GM23248 (cell line): ENCODE results near the gene MED25. TPM values are rescaled to one million over a fixed set of nuclear protein-coding genes. Genes with fewer than 3 reads are reported as not detected.

Experiments used
- DNase-seq: peaks from one replicate; pipeline ENCODE4 v3.0.0-alpha.2; 2015
- H2AFZ ChIP-seq: fragments of 200-600 bp; sonication (generic); 2 replicates; pipeline ENCODE4 v1.6.1; 2016; ENCODE audit warnings: antibody characterized with exemption
- H3F3A ChIP-seq: fragments of 200-600 bp; sonication (generic); 2 replicates; pipeline ENCODE4 v1.6.1; 2016; ENCODE audit warnings: mild to moderate bottlenecking, antibody characterized with exemption, mixed run types; ENCODE audit not compliant: insufficient read depth
- H3K27ac ChIP-seq: fragments of 200-600 bp; sonication (generic); 2 replicates; pipeline ENCODE4 v1.5.1; 2016; ENCODE audit warnings: mild to moderate bottlenecking
- H3K27me3 ChIP-seq: fragments of 200-600 bp; sonication (generic); replicated peaks from 2 replicates; pipeline ENCODE4 v1.6.1; 2016; ENCODE audit warnings: mild to moderate bottlenecking; ENCODE audit not compliant: insufficient read depth
- H3K36me3 ChIP-seq: fragments of 200-600 bp; sonication (generic); 2 replicates; pipeline ENCODE4 v1.6.1; 2016; ENCODE audit warnings: low read depth, mild to moderate bottlenecking
- H3K4me1 ChIP-seq: fragments of 200-600 bp; sonication (generic); 2 replicates; pipeline ENCODE4 v1.6.1; 2016; ENCODE audit warnings: mild to moderate bottlenecking; ENCODE audit not compliant: insufficient read depth
- H3K4me2 ChIP-seq: fragments of 200-600 bp; sonication (generic); one replicate; pipeline ENCODE4 v1.6.1; 2016; ENCODE audit warnings: mild to moderate bottlenecking; ENCODE audit not compliant: unreplicated experiment
- H3K4me3 ChIP-seq: fragments of 200-600 bp; sonication (generic); 2 replicates; pipeline ENCODE4 v1.5.1; 2016; ENCODE audit warnings: mild to moderate bottlenecking
- H3K79me2 ChIP-seq: fragments of 200-600 bp; sonication (generic); 2 replicates; pipeline ENCODE4 v1.6.1; 2016; ENCODE audit warnings: mild to moderate bottlenecking; ENCODE audit not compliant: insufficient read depth
- H3K9ac ChIP-seq: fragments of 200-600 bp; sonication (generic); 2 replicates; pipeline ENCODE4 v1.6.1; 2016; ENCODE audit warnings: mild to moderate bottlenecking
- H3K9me2 ChIP-seq: fragments of 200-600 bp; sonication (generic); 2 replicates; pipeline ENCODE4 v1.6.1; 2016; ENCODE audit warnings: mixed run types, mild to moderate bottlenecking, moderate library complexity; ENCODE audit not compliant: insufficient read depth
- H3K9me3 ChIP-seq: fragments of 200-600 bp; sonication (generic); one replicate; pipeline ENCODE4 v1.6.1; 2017; ENCODE audit warnings: low read depth
- H4K20me1 ChIP-seq: fragments of 200-600 bp; sonication (generic); 2 replicates; pipeline ENCODE4 v1.6.0; 2016; ENCODE audit not compliant: insufficient read depth
- EZH2 ChIP-seq: fragments of 200-600 bp; sonication (generic); IDR thresholded peaks from 2 replicates; pipeline ENCODE4 v1.6.1; 2018; ENCODE audit warnings: antibody characterized with exemption, mild to moderate bottlenecking; ENCODE audit not compliant: insufficient read depth, poor library complexity, severe bottlenecking
- EZH2phosphoT487 ChIP-seq: fragments of 200-600 bp; sonication (generic); IDR thresholded peaks from 2 replicates; pipeline ENCODE4 v1.6.1; 2018; ENCODE audit warnings: antibody characterized with exemption, moderate library complexity, mild to moderate bottlenecking, low read depth; ENCODE audit not compliant: insufficient read depth
- WGBS, 2 experiments: methylation state at CpG; one replicate each; pipeline ENCODE4 v1.1.6; 2015 to 2017; ENCODE audit warnings: low lambda C conversion rate in 2 of 2, low coverage in 1 of 2; ENCODE audit errors: missing lambda C conversion rate in 2 of 2; 5-methylcytosine and 5-hydroxymethylcytosine counted together
- in situ Hi-C: fragments of 300-500 bp; cut with MboI; formaldehyde crosslinking; loops from 2 replicates; pipeline ENCODE4 v1.15.0; 2020
- polyA plus RNA-seq: library from polyadenylated mRNA; unstranded; fragments of >200 nt; fragmentation: Nextera tagmentation; extraction: Ambion mirVana; gene quantifications from 2 replicates; pipeline ENCODE4 v1.2.1, GENCODE V29; 2016
- total RNA-seq: library from RNA; depleted of rRNA; stranded (reverse); fragments of >200 nt; shearing (Covaris generic); gene quantifications from 2 replicates; pipeline ENCODE4 v1.2.3, GENCODE V29; 2014

The MED25 gene
- total and polyA plus RNA-seq, 2 experiments from 2014 or later, result 21.8 to 21.9 TPM

DNA sequence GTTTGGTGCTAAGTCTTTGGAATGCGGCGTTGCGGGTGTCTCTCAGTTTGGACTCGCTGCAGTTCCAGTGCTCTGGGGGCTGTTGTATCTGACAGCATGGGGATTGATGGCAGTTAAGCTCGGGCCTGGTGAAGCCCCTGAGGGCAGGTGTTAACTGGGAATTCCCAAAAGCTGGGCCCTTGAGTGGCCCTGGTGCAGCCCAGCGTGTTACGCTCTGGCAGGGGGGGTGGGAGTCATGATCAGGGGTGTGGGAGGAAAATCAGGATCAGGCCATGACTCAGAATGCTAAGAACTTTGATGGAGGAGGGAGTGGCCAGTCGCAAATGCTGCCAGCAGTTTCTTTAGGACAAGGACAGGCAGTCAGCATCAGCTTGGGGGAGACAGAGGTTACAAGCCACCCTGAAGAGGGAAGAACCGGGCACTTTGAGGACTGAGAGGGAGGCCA lies 31.7 kb upstream of the MED25 start:
- H3K9me2 ChIP-seq, result no peaks in the 10 kb centered on the region
- peaks cover 14% of the 10 kb centered on the region for H3K4me1 ChIP-seq
- no peaks in the 10 kb centered on the region for H3K27me3 ChIP-seq
- WGBS, 2 experiments, result 5 to 12% methylated on average over 8 to 9 of the region's 9 CpGs
- H3K4me2 ChIP-seq, result peak overlapping the region; percentile 50
- peaks cover 26% of the 10 kb centered on the region; the same call in 1 of the 2 replicates for H3K36me3 ChIP-seq
- TF ChIP-seq EZH2phosphoT487 (no peak), EZH2 (no peak)
- H3F3A ChIP-seq, result peaks cover 34% of the 10 kb centered on the region
- in situ Hi-C loops, result no loop called here
- peak overlapping the region; percentile 21; the same call in 1 of the 2 replicates for H3K4me3 ChIP-seq
- H3K9me3 ChIP-seq, result no peaks in the 10 kb centered on the region
- peak; percentile 90 for DNase-seq
- H2AFZ ChIP-seq, result no peak overlapping the region
- H3K79me2 ChIP-seq, result peaks cover 59% of the 10 kb centered on the region
- peak overlapping the region; percentile 50 for H3K9ac ChIP-seq
- no peaks in the 10 kb centered on the region for H4K20me1 ChIP-seq
- peak overlapping the region; percentile 69 for H3K27ac ChIP-seq

DNA sequence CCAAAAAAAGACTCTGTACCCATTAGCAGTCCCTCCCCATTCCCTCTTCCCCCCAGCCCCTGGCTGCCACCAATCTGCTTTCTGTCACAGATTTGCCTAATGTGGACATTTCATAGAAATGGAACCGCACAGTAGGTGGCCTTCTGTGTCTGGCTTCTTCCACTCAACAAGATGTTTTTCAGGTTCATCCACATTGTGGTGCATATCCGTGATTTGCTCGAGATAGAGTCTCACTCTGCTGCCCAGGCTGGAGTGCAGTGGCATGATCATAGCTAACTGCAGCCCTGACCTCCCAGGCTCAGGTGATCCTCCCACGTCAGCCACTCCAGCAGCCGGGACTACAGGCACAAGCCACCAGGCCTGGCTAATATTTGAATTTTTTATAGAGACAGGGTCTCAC lies 30.3 kb upstream of the MED25 start:
- in situ Hi-C loops, result no loop called here
- Histone ChIP-seq H3K79me2 (peaks cover 56% of the 10 kb centered on the region), H3K4me2 (no peak overlapping the region), H3K27ac (no peak overlapping the region), H3K9me3 (no peaks in the 10 kb centered on the region), H3K36me3 (peaks cover 26% of the 10 kb centered on the region; the same call in 1 of the 2 replicates), H3F3A (peaks cover 34% of the 10 kb centered on the region), H3K4me1 (peaks cover 14% of the 10 kb centered on the region), H3K4me3 (no peak overlapping the region), H2AFZ (no peak overlapping the region), H4K20me1 (no peaks in the 10 kb centered on the region), H3K9ac (no peak overlapping the region), H3K27me3 (no peaks in the 10 kb centered on the region), H3K9me2 (no peaks in the 10 kb centered on the region)
- WGBS, 2 experiments, result 95 to 97% methylated on average over 5 of the region's 5 CpGs
- no peak for TF ChIP-seq EZH2phosphoT487
- no peak for DNase-seq

DNA sequence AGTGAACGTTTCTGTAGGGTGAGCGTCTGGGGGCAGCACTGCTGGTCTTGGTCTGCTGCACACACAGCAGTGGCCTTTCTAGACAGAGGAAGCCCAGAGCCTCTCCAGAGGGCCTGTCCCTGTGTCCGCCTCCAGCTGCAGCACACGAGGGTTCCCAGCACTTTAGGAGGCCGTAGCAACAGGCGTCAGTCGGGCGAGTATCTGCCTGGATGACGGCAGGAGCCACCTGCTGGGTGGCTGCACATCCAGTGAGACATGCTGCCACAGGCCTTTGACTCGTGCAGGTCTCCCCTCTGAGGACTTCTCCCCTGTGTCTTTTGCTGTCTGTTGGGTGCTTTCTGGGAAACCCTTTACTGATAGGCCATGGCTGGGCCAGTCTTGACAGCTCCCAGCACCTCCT lies 29.2 kb upstream of the MED25 start:
- DNase-seq, result no peak
- Histone ChIP-seq H3K9me2 (no peaks in the 10 kb centered on the region), H3K27me3 (no peaks in the 10 kb centered on the region), H3F3A (peaks cover 29% of the 10 kb centered on the region), H3K4me1 (peaks cover 14% of the 10 kb centered on the region), H3K9ac (no peak overlapping the region), H3K36me3 (peaks cover 17% of the 10 kb centered on the region; the same call in 1 of the 2 replicates), H3K79me2 (peaks cover 53% of the 10 kb centered on the region), H3K27ac (no peak overlapping the region), H4K20me1 (no peaks in the 10 kb centered on the region), H2AFZ (no peak overlapping the region), H3K4me3 (no peak overlapping the region), H3K4me2 (no peak overlapping the region), H3K9me3 (no peaks in the 10 kb centered on the region)
- in situ Hi-C loops, result no loop called here
- TF ChIP-seq EZH2 (no peak), EZH2phosphoT487 (no peak)
- WGBS, 2 experiments, result 72 to 78% methylated on average over 10 of the region's 10 CpGs

DNA sequence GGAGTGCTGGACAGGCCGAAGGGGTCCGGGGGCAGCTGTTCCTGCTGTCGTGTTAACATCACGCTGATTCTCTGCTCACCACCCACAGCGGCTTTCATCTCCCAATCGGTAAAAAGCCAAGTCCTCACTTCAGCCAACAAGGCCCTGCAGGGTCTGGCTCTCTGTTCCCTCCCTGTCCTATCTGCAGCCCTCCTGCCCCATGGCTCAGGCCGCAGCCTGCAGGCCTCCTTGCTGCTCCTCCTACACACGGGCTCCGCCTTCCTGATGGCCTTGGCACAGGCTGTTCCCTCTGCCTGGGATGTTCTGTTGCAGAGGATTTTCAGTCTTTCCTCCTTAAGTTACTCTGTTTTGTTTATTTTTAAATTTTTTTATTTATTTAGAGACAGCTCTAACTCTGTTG lies 27.2 kb upstream of the MED25 start:
- peaks cover 45% of the 10 kb centered on the region for H3K79me2 ChIP-seq
- H3K27ac ChIP-seq, result no peak overlapping the region
- H3F3A ChIP-seq, result peaks cover 11% of the 10 kb centered on the region
- H3K36me3 ChIP-seq, result peaks cover 12% of the 10 kb centered on the region; the same call in 1 of the 2 replicates
- H2AFZ ChIP-seq, result no peak overlapping the region
- in situ Hi-C loops, result no loop called here
- no peaks in the 10 kb centered on the region for H3K9me3 ChIP-seq
- no peak overlapping the region for H3K4me2 ChIP-seq
- no peaks in the 10 kb centered on the region for H4K20me1 ChIP-seq
- H3K4me3 ChIP-seq, result no peak overlapping the region
- WGBS, 2 experiments, result 22 to 24% methylated on average over 9 of the region's 9 CpGs
- TF ChIP-seq EZH2, result no peak
- TF ChIP-seq EZH2phosphoT487, result no peak
- no peaks in the 10 kb centered on the region for H3K9me2 ChIP-seq
- peak; percentile 71 for DNase-seq
- no peaks in the 10 kb centered on the region for H3K27me3 ChIP-seq
- H3K4me1 ChIP-seq, result peaks cover 13% of the 10 kb centered on the region
- H3K9ac ChIP-seq, result peak overlapping the region; percentile 2; the same call in 1 of the 2 replicates
